ENCODE data around the gene AMIGO2.
"Not testable (repeated sequence)": the region's sequence is repeated elsewhere in the genome, so short reads cannot be mapped to it uniquely, and the experiment has no call there.

AMIGO2 gene

GRCh38 chr12:47071241-47071852, 8.4 kb downstream of the AMIGO2 start:
- no peak for DNase-seq

DNA sequence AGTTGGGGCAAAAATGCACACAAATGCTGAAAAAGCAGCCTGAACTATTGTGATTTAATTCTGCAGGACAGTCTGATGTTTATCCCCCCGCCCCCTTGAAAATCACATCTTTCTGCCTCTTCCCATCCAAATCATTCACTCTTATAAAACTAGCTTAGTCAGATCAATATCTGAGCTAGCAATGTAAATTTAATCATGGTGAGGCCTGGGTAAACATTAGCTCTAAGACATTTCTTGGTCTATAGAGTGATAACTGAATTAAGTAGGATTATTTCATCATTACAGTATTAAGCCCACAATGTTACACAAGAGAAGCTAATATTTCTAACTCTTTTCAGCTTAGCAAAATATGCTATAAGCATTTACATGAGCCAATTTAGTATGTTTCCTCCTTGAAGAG, 9.4 kb downstream of the AMIGO2 start:
- no peak for DNase-seq

DNA sequence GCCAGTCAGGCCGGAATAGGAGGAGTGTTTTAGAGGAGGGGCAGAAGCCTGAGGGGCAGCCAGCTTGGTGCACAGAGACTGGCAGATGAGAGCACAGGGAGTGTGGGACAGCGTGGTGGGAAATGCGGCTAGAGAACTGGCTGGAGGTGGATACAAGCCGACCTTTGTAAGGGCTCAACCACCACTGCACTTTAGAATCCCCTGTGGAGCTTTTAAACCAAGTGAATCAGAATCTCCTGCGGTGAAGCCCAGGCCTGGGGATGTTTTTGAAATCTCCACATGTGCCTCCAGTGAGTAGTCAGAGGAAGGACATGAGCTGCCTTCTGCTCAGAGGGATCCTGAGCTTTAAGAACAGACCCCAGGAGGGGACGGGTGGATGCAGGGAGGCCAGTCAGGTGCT, 11.2 kb downstream of the AMIGO2 start:
- DNase-seq: peak; percentile 66

DNA sequence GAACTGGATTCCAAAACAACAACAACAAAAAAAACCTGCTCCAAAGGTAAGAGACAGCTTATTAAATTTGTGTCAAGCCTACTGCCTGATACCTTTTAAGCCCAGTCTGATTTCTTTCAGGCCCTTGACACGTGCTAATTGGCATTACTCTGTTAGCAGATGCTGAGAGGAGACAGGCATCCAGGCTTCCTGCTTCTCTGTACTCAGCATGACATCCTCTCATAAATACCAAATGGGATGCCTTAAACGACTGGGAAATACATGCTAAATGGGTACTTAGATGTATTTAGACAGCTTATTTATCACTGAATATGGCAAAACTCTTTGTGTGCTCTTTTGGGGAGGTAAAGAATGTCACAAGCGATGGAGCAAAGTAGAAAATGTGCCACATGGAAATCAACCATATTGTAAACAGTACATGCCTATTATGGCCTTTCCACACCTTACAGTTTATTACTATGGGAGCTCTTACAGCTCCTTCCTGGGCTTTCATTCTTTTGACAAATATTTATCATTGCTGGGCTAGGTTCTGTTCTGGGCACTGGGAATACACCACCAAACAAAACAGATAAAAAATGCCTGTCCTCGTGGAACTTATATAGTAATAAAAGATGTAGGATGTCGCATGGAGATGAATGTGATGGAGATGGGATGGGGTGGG, 11.9 kb downstream of the AMIGO2 start:
- no peak for DNase-seq

DNA sequence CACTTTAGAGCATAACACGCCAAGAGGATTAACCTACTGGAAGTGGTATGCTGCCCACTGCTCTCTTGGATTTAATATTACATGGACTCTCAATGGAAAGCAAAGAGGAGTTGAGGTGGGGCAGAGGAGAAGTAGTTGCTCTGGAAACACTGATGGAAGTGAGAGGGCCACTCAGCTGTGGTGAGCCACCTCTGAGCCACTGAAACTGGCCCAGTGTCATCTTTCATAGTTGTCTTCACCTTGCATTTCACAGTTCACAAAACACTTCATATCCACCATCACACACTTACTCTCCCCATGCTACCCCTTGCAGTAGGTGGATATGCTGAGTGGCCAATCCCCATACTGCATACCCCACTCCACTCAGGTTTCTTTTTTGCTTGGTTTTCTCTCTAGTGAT, 12.6 kb downstream of the AMIGO2 start:
- no peak for DNase-seq

DNA sequence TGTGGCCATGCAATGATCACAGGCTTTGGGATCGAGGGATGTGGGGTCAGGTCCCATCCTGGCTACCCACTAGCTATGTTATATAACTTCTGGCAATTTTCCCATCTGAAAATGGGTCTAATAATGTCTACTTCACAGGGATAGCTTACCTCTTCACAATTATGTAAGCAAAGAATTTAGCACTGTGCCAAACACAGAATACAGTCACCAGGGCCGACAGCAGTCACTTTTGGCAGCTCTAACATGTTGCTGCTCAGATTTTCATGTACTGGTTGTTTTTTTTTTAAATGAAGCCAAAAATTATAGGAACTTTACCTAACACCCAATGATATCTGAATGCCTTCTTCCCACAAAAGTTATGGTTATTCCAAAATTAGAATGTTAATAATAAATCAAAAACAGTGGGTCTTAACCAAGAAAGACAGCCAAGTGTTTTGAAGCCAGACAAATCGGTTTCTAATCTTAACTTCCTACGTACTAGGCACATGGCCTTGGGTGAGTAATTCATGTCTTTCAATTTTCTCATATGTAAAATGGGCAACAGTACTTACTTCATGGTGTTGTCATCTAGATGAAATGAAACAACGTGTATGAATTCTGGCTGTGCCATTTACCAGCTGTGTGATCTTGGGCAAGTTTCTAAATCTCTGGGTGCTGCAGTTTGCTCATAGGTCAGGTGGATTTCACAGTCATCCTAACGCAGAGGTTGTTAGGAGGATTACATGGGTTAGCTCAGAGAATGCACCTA, 13.3 kb downstream of the AMIGO2 start:
- peak; percentile 80 for DNase-seq

DNA sequence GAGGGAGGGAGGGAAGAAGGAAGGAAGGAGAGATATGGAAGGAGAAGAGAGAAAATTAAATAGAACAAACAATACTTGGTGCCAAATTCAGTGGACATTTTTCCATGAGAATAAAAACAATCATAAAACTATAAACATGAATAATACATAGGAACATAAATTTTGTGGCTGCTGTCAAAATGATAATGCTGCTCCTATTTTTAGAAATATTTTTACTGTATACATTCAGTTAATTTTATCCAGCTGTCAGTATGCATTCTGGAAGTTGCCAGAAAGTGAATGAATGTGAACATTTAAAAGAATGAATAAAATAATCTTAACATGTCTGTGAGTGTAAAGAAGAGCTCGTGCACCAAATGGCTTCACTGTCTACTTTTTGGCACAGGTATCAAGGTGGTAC, 14.2 kb downstream of the AMIGO2 start:
- peak; percentile 41 for DNase-seq

DNA sequence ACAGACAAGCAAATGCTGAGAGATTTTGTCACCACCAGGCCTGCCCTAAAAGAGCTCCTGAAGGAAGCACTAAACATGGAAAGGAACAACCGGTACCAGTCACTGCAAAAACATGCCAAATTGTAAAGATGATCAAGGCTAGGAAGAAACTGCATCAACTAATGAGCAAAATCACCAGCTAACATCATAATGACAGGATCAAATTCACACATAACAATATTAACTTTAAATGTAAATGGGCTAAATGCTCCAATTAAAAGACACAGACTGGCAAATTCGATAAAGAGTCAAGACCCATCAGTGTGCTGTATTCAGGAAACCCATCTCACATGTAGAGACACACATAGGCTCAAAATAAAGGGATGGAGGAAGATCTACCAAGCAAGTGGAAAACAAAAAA, 21.1 kb downstream of the AMIGO2 start:
- DNase-seq: not testable (repeated sequence)

DNA sequence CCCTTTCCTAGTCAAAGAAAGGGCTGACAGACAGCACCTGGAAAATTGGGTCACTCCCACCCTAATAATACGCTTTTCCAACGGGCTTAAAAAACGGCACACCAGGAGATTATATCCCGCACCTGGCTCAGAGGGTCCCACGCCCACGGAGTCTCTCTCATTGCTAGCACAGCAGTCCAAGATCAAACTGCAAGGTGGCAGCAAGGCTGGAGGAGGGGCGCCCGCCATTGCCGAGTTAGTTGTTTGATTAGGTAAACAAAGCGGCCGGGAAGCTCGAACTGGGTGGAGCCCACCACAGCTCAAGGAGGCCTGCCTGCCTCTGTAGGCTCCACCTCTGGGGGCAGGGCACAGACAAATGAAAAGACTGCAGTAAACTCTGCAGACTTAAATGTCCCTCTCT, 22.8 kb downstream of the AMIGO2 start:
- DNase-seq: not testable (repeated sequence)

GRCh38 chr12:47055856-47056255, 23.9 kb downstream of the AMIGO2 start:
- DNase-seq: not testable (repeated sequence)

GRCh38 chr12:47054659-47055058, 25.1 kb downstream of the AMIGO2 start:
- DNase-seq: no peak

GRCh38 chr12:47053961-47054360, 25.8 kb downstream of the AMIGO2 start:
- DNase-seq: no peak

GRCh38 chr12:47052274-47052673, 27.5 kb downstream of the AMIGO2 start:
- DNase-seq: no peak

DNA sequence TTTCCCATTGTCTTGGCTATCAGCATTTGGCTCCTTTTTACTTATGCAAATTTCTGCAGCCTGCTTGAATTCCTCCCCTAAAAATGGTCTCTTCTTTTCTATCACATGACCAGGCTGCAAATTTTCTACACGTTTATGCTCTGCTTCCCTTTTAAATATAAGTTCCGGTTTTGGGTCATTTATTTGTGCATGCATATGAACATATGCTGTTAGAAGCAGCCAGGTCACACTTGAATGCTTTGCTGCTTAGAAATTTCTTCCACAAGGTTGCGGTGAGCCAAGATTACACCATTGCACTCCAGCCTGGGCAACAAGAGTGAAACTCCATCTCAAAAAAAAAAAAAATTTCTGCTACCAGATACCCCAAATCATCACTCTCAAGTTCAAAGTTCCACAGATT, 28.5 kb downstream of the AMIGO2 start:
- DNase-seq: not testable (repeated sequence)

GRCh38 chr12:47048541-47048940, 31.2 kb downstream of the AMIGO2 start:
- no peak for DNase-seq

- DNase-seq: no peak
Measured at GRCh38 chr12:47041327-47041726, 38.4 kb downstream of the AMIGO2 start.

GRCh38 chr12:47039756-47040155, 40.0 kb downstream of the AMIGO2 start:
- DNase-seq: no peak

DNA sequence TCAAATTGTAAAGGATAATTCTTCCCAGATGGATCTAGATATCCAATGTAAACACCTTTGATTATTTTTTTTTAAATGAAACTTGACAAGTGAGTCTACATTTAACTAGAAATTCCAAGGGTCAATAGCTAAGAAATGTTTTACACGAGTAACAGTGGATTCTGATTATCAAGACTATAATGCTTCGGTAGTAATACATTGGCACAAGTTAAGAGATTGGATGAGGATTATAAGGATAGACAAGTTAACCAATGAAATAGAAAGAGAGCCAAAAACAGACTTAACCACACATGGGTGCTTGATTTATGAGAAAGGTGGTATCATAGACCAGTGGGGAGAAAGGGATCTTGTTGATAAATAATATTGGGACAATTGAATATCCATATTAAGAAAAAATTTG, 40.7 kb downstream of the AMIGO2 start:
- DNase-seq: no peak

- DNase-seq: peak; percentile 21
Measured at GRCh38 chr12:47038270-47038748, 41.5 kb downstream of the AMIGO2 start.

- DNase-seq: no peak
Measured at GRCh38 chr12:47035484-47035883, 44.3 kb downstream of the AMIGO2 start.

GRCh38 chr12:47034661-47035060, 45.1 kb downstream of the AMIGO2 start:
- peak; percentile 24 for DNase-seq

DNA sequence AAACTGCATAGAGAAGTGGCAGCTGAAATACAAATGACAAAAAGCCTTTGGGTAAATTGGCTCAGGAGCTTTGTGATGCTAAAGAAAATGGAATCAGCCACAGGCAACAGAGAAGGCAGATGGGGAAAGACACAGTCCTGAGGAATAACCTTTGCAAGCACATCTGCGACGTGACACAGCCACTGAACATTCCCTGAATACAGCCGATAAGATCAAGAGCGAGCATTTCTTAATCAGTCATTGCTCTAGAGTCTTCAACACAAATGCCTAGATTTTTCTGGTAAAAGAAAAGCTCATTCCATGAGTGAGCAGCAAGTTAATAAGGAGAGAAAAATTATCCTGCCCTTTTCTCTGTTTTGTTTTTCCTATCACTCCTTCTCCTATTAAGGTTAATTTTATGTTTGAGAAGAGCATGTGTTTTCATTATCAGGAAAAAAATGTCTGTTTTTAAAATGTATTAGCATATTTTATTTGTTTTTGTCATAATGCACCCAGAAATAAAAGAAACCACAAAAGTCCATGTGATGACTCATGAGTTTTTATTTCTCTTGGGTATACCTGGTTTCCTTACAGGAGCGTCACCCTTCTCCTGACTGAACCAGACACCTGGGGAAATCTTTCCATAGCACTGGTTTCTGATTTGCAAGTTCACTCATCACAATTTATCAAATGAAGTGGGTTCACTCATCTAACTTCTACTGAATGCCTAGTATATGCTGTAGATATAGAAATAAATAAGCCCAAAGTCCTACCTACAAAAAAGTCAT, 45.8 kb downstream of the AMIGO2 start:
- DNase-seq: peak; percentile 36

GRCh38 chr12:47033081-47033480, 46.7 kb downstream of the AMIGO2 start:
- no peak for DNase-seq

Data from fibroblast of skin of right biceps (primary cell).